OCI-LY1 (cell line): ENCODE measurements around the gene LRRN4.

Source experiments
- CTCF ChIP-seq: fragments of 200-600 bp; sonication (generic), shearing (Covaris generic); IDR thresholded peaks from 2 replicates; pipeline ENCODE4 v1.5.1; 2017; ENCODE audit warnings: mild to moderate bottlenecking, antibody characterized with exemption, low read length, moderate library complexity, mixed read lengths
- EZH2 ChIP-seq: fragments of 200-600 bp; sonication (generic), shearing (Covaris generic); IDR thresholded peaks from 2 replicates; pipeline ENCODE4 v1.8.0; 2017; ENCODE audit warnings: borderline replicate concordance, mixed run types, mild to moderate bottlenecking, antibody characterized with exemption, low read length, moderate library complexity, mixed read lengths

DNA sequence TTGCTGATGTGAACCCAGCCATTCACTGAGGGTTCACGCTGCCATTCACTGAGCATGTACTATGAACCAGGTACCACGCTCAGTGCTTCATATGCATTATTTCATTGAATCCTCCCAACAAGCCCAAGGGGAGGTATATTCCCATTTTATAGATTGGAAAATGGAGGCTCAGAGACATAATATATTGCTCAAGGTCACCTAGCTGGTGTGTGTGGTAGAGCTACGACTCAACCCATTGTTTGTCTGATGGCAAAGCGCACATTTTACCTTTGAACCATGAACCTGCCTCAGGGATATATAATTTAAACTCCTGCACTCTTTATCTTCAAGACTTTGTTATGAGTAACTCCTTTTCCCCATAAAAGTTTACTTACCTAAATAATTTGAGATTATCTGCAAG lies 40.7 kb upstream of the LRRN4 start:
- TF ChIP-seq CTCF (no peak), EZH2 (no peak)
